Measurements from ENCODE around the gene ZNF516. TPM values are rescaled to one million over a fixed set of nuclear protein-coding genes. Genes with fewer than 3 reads are reported as not detected.

Gene ZNF516
- total RNA-seq, 6 experiments from 2014 or later = 34.6 to 52.2 (median 42.2) TPM

DNA sequence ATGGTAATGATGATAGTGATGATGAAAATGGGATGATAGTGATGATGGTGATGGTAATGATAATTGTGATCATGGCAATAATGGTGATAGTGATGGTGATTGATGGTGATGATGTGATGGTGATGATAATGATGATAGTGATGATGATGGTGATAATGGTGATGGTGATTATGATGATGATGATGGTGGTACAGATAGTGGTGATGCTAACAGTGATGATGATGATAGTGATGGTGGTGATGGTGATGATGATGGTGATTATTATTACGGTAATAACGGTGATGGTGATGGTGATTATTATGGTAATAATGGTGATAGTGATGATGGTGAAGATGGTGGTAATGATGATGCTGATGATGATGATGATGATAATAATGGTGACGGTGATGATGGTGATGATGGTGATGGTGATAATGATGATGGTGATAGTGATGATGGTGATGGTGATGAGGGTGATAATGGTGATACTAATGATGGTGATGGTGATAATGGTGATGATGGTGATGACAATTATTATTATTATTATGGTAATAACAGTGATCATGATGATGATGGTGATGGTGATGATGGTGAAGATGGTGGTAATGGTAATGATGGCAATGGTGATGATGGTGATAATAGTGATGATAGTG is 151.0 kb downstream of the ZNF516 start:
- Mint-ChIP-seq H3K9me3 (no peaks in the 10 kb centered on the region), H3K36me3 (ENCODE audit: low read depth) (no peaks in the 10 kb centered on the region), H3K4me3 (no peak overlapping the region), H3K27ac (no peak overlapping the region), H3K4me1 (ENCODE audit: low read depth) (peaks cover 3% of the 10 kb centered on the region; the same call in 1 of the 2 replicates), H3K27me3 (ENCODE audit: insufficient read depth) (peaks cover 7% of the 10 kb centered on the region)
- DNase-seq = no peak
- no peak for TF ChIP-seq CTCF (IDR thresholded peaks at IDR 0.05)

GRCh38 chr18:76340410-76340809 is 154.6 kb downstream of the ZNF516 start:
- DNase-seq = no peak
- H3K9me3 Mint-ChIP-seq = no peaks in the 10 kb centered on the region
- no peak overlapping the region for H3K4me3 Mint-ChIP-seq
- H3K27me3 Mint-ChIP-seq (ENCODE audit: insufficient read depth) = peaks cover 8% of the 10 kb centered on the region
- no peaks in the 10 kb centered on the region for H3K4me1 Mint-ChIP-seq (ENCODE audit: low read depth)
- H3K36me3 Mint-ChIP-seq (ENCODE audit: low read depth) = no peaks in the 10 kb centered on the region
- TF ChIP-seq CTCF (IDR thresholded peaks at IDR 0.05) = no peak
- H3K27ac Mint-ChIP-seq = no peak overlapping the region

DNA sequence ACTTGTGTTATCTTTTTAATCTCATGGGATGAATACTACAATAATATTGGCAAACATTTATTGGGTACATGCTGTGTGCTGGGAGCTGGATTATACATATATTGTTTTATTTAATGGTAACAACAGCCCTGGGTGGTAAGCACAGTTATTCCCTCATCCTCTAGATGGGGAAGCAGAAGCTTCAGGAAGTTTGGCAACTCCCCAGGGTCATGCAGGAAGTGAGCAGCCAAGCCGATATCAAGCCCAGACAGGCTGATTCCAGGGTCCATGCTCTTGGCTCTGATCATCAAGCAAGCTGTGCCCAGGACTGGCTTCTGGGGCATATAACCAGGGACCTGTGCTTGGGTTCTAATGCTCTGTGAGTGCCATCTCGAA is 155.8 kb downstream of the ZNF516 start:
- TF ChIP-seq CTCF (IDR thresholded peaks at IDR 0.05) = no peak
- Mint-ChIP-seq H3K27me3 (ENCODE audit: insufficient read depth) (peaks cover 11% of the 10 kb centered on the region), H3K36me3 (ENCODE audit: low read depth) (no peaks in the 10 kb centered on the region), H3K9me3 (no peaks in the 10 kb centered on the region), H3K4me3 (no peak overlapping the region), H3K27ac (no peak overlapping the region), H3K4me1 (ENCODE audit: low read depth) (no peaks in the 10 kb centered on the region)
- no peak for DNase-seq

DNA sequence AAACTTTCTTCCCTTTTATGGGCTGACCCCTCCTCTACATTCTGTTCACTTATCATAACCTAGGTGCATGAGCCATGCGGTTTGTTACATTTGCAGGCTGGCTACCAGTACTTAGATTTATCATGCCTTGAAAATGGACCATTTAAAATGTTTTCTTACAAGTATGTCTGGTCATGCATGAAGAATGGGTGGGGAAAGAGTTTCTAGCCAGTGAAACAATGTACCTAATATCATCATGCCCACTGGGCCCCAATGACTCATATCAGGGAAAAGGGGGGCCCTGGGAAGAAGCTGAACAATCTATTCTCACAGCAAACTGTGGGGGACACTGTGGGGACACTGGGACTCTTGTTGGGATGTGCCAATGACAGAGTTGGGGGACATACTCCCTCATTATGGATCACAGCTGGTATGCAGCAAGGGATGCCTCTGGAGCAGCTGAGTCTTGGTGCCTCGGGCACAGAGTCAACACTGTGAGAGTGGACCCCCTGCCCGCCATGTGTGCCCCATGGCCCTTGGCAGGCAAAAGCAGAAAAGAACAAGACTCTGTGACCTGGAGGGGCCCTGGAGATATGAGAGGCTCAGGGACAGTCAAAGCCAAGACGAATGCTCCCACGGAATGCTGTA is 156.3 kb downstream of the ZNF516 start:
- no peak for TF ChIP-seq CTCF (IDR thresholded peaks at IDR 0.05)
- no peaks in the 10 kb centered on the region for H3K36me3 Mint-ChIP-seq (ENCODE audit: low read depth)
- H3K27me3 Mint-ChIP-seq (ENCODE audit: insufficient read depth) = peaks cover 12% of the 10 kb centered on the region
- H3K27ac Mint-ChIP-seq = no peak overlapping the region
- no peaks in the 10 kb centered on the region for H3K4me1 Mint-ChIP-seq (ENCODE audit: low read depth)
- DNase-seq = no peak
- no peaks in the 10 kb centered on the region for H3K9me3 Mint-ChIP-seq
- H3K4me3 Mint-ChIP-seq = no peak overlapping the region

- Mint-ChIP-seq H3K36me3 (ENCODE audit: low read depth) (no peaks in the 10 kb centered on the region), H3K9me3 (no peaks in the 10 kb centered on the region), H3K4me3 (no peak overlapping the region), H3K27ac (no peak overlapping the region), H3K4me1 (ENCODE audit: low read depth) (no peaks in the 10 kb centered on the region), H3K27me3 (ENCODE audit: insufficient read depth) (peaks cover 12% of the 10 kb centered on the region)
- no peak for TF ChIP-seq CTCF (IDR thresholded peaks at IDR 0.05)
- DNase-seq = no peak
Observed at GRCh38 chr18:76338088-76338487, 157.0 kb downstream of the ZNF516 start.

Measured in HFFc6 (cell line).